Activated CD8-positive, alpha-beta memory T cell treated with anti-CD3 and anti-CD28 coated beads, Interleukin-2, amount 50 U/mL, for 24 hours (primary cell): ENCODE results near the gene CEMIP.

ENCODE experiments used
- DNase-seq: peaks from one replicate; pipeline ENCODE4 v3.0.0-alpha.2; 2020; ENCODE audit errors: extremely low read depth

Gene CEMIP

GRCh38 chr15:80783260-80783659, 4.1 kb downstream of the CEMIP start:
- DNase-seq, result no peak

GRCh38 chr15:80785335-80785734, 6.2 kb downstream of the CEMIP start:
- DNase-seq, result no peak

GRCh38 chr15:80785811-80786354, 6.7 kb downstream of the CEMIP start:
- no peak for DNase-seq

- DNase-seq, result no peak
Measured at GRCh38 chr15:80787316-80787715, 8.1 kb downstream of the CEMIP start.

- DNase-seq, result no peak
Measured at GRCh38 chr15:80788536-80788935, 9.4 kb downstream of the CEMIP start.

GRCh38 chr15:80789296-80789695, 10.1 kb downstream of the CEMIP start:
- no peak for DNase-seq

- DNase-seq, result no peak
Measured at GRCh38 chr15:80789796-80790195, 10.6 kb downstream of the CEMIP start.

- DNase-seq, result no peak
Measured at GRCh38 chr15:80790236-80790635, 11.1 kb downstream of the CEMIP start.

GRCh38 chr15:80791004-80791403, 11.8 kb downstream of the CEMIP start:
- no peak for DNase-seq

- no peak for DNase-seq
Measured at GRCh38 chr15:80796407-80796806, 17.2 kb downstream of the CEMIP start.

- DNase-seq, result no peak
Measured at GRCh38 chr15:80798911-80799310, 19.7 kb downstream of the CEMIP start.

GRCh38 chr15:80800067-80800466, 20.9 kb downstream of the CEMIP start:
- no peak for DNase-seq

GRCh38 chr15:80801891-80802680, 22.9 kb downstream of the CEMIP start:
- no peak for DNase-seq

GRCh38 chr15:80803580-80804525, 24.7 kb downstream of the CEMIP start:
- no peak for DNase-seq

GRCh38 chr15:80804970-80805495, 25.9 kb downstream of the CEMIP start:
- DNase-seq, result no peak

- DNase-seq, result no peak
Measured at GRCh38 chr15:80811781-80812315, 32.7 kb downstream of the CEMIP start.

- no peak for DNase-seq
Measured at GRCh38 chr15:80815106-80815505, 35.9 kb downstream of the CEMIP start.

GRCh38 chr15:80816049-80816653, 37.0 kb downstream of the CEMIP start:
- DNase-seq, result no peak

GRCh38 chr15:80816936-80817335, 37.8 kb downstream of the CEMIP start:
- no peak for DNase-seq

- no peak for DNase-seq
Measured at GRCh38 chr15:80817901-80818300, 38.7 kb downstream of the CEMIP start.

GRCh38 chr15:80819001-80819400, 39.8 kb downstream of the CEMIP start:
- no peak for DNase-seq

- DNase-seq, result no peak
Measured at GRCh38 chr15:80820092-80820491, 40.9 kb downstream of the CEMIP start.
